ENCODE measurements around the gene LRMDA. TPM values are rescaled to one million over a fixed set of nuclear protein-coding genes. Genes with fewer than 3 reads are reported as not detected.

Gene LRMDA
- total RNA-seq, 2 experiments from 2014 or later, result not detected

- Histone ChIP-seq H3K27ac (ENCODE audit: low read depth, low read length, poor library complexity, severe bottlenecking) (no peak overlapping the region), H3K79me2 (ENCODE audit: insufficient read depth, low read depth, low read length) (no peaks in the 10 kb centered on the region), H3K4me3 (ENCODE audit: low read depth, low read length, poor library complexity, severe bottlenecking) (no peak overlapping the region), H2AFZ (ENCODE audit: low read length) (no peak overlapping the region), H3K9me3 (ENCODE audit: low read length) (no peaks in the 10 kb centered on the region), H3K9me2 (ENCODE audit: insufficient read depth, low read length) (no peaks in the 10 kb centered on the region), H3K36me3 (ENCODE audit: insufficient read depth, low read length) (no peaks in the 10 kb centered on the region), H4K20me1 (ENCODE audit: insufficient read depth, low read length) (no peaks in the 10 kb centered on the region), H3K4me1 (ENCODE audit: insufficient read depth, low read length, poor library complexity, severe bottlenecking) (no peaks in the 10 kb centered on the region), H3K4me2 (ENCODE audit: low read length) (no peak overlapping the region)
- intact Hi-C loops (cut with micrococcal nuclease; ENCODE audit: unreplicated experiment), result no loop called here
- TF ChIP-seq CTCF (conservative IDR thresholded peaks at IDR 0.05; ENCODE audit: low read length) (no peak), EZH2phosphoT487 (IDR thresholded peaks at IDR 0.05; ENCODE audit: borderline replicate concordance, low read depth, low read length) (no peak)
- CTCF ChIA-PET (ENCODE audit: unreplicated experiment), result no interaction called here
- POLR2A ChIA-PET, result no interaction called here
- DNase-seq (ENCODE audit: low spot score), result no peak
- no TSS peak for BruUV-seq (replicated peaks)
Observed at GRCh38 chr10:76299501-76299900, 868.1 kb downstream of the LRMDA start.

- Histone ChIP-seq H3K79me2 (ENCODE audit: insufficient read depth, low read depth, low read length) (no peaks in the 10 kb centered on the region), H4K20me1 (ENCODE audit: insufficient read depth, low read length) (no peaks in the 10 kb centered on the region), H3K9me2 (ENCODE audit: insufficient read depth, low read length) (no peaks in the 10 kb centered on the region), H3K9me3 (ENCODE audit: low read length) (no peaks in the 10 kb centered on the region), H3K4me3 (ENCODE audit: low read depth, low read length, poor library complexity, severe bottlenecking) (no peak overlapping the region), H3K4me2 (ENCODE audit: low read length) (no peak overlapping the region), H3K36me3 (ENCODE audit: insufficient read depth, low read length) (no peaks in the 10 kb centered on the region), H2AFZ (ENCODE audit: low read length) (no peak overlapping the region), H3K27ac (ENCODE audit: low read depth, low read length, poor library complexity, severe bottlenecking) (no peak overlapping the region), H3K4me1 (ENCODE audit: insufficient read depth, low read length, poor library complexity, severe bottlenecking) (no peaks in the 10 kb centered on the region)
- DNase-seq (ENCODE audit: low spot score), result no peak
- POLR2A ChIA-PET, result no interaction called here
- TF ChIP-seq EZH2phosphoT487 (IDR thresholded peaks at IDR 0.05; ENCODE audit: borderline replicate concordance, low read depth, low read length) (no peak), CTCF (conservative IDR thresholded peaks at IDR 0.05; ENCODE audit: low read length) (no peak)
- intact Hi-C loops (cut with micrococcal nuclease; ENCODE audit: unreplicated experiment), result no loop called here
- BruUV-seq (replicated peaks), result no TSS peak
- CTCF ChIA-PET (ENCODE audit: unreplicated experiment), result no interaction called here
Observed at GRCh38 chr10:76301211-76301610, 869.8 kb downstream of the LRMDA start.

GRCh38 chr10:76301950-76302349 is 870.5 kb downstream of the LRMDA start:
- Histone ChIP-seq H3K9me3 (ENCODE audit: low read length) (no peaks in the 10 kb centered on the region), H3K9me2 (ENCODE audit: insufficient read depth, low read length) (no peaks in the 10 kb centered on the region), H3K79me2 (ENCODE audit: insufficient read depth, low read depth, low read length) (no peaks in the 10 kb centered on the region), H3K4me1 (ENCODE audit: insufficient read depth, low read length, poor library complexity, severe bottlenecking) (no peaks in the 10 kb centered on the region), H2AFZ (ENCODE audit: low read length) (no peak overlapping the region), H3K27ac (ENCODE audit: low read depth, low read length, poor library complexity, severe bottlenecking) (no peak overlapping the region), H3K4me2 (ENCODE audit: low read length) (no peak overlapping the region), H4K20me1 (ENCODE audit: insufficient read depth, low read length) (no peaks in the 10 kb centered on the region), H3K4me3 (ENCODE audit: low read depth, low read length, poor library complexity, severe bottlenecking) (no peak overlapping the region), H3K36me3 (ENCODE audit: insufficient read depth, low read length) (no peaks in the 10 kb centered on the region)
- 0 out of 2 replicates have a peak, but pooled peaks have one; percentile 22 for TF ChIP-seq CTCF (conservative IDR thresholded peaks at IDR 0.05; ENCODE audit: low read length)
- TF ChIP-seq EZH2phosphoT487 (IDR thresholded peaks at IDR 0.05; ENCODE audit: borderline replicate concordance, low read depth, low read length), result no peak
- intact Hi-C loops (cut with micrococcal nuclease; ENCODE audit: unreplicated experiment), result no loop called here
- no peak for DNase-seq (ENCODE audit: low spot score)
- BruUV-seq (replicated peaks), result no TSS peak
- ChIA-PET POLR2A (no interaction called here), CTCF (ENCODE audit: unreplicated experiment) (no interaction called here)

Measured in OCI-LY7 (cell line).